ENCODE results near the gene ADGRL3.
"Not testable (repeated sequence)": the region's sequence is repeated elsewhere in the genome, so short reads cannot be mapped to it uniquely, and the experiment has no call there.

ADGRL3 gene

GRCh38 chr4:61205066-61205465, 4.9 kb downstream of the ADGRL3 start:
- DNase-seq (ENCODE audit: low read depth, low spot score) = no peak

- not testable (repeated sequence) for DNase-seq (ENCODE audit: low read depth, low spot score)
Measured at GRCh38 chr4:61207156-61207555, 7.0 kb downstream of the ADGRL3 start.

- DNase-seq (ENCODE audit: low read depth, low spot score) = no peak
Measured at GRCh38 chr4:61210186-61210939, 10.2 kb downstream of the ADGRL3 start.

- no peak for DNase-seq (ENCODE audit: low read depth, low spot score)
Measured at GRCh38 chr4:61211781-61212180, 11.7 kb downstream of the ADGRL3 start.

GRCh38 chr4:61212788-61213187, 12.7 kb downstream of the ADGRL3 start:
- DNase-seq (ENCODE audit: low read depth, low spot score) = no peak

- DNase-seq (ENCODE audit: low read depth, low spot score) = no peak
Measured at GRCh38 chr4:61214680-61215079, 14.6 kb downstream of the ADGRL3 start.

GRCh38 chr4:61217222-61217621, 17.1 kb downstream of the ADGRL3 start:
- no peak for DNase-seq (ENCODE audit: low read depth, low spot score)

- no peak for DNase-seq (ENCODE audit: low read depth, low spot score)
Measured at GRCh38 chr4:61220556-61220955, 20.4 kb downstream of the ADGRL3 start.

- DNase-seq (ENCODE audit: low read depth, low spot score) = no peak
Measured at GRCh38 chr4:61223385-61223784, 23.3 kb downstream of the ADGRL3 start.

- DNase-seq (ENCODE audit: low read depth, low spot score) = no peak
Measured at GRCh38 chr4:61224573-61224972, 24.4 kb downstream of the ADGRL3 start.

- no peak for DNase-seq (ENCODE audit: low read depth, low spot score)
Measured at GRCh38 chr4:61225656-61226055, 25.5 kb downstream of the ADGRL3 start.

GRCh38 chr4:61231421-61231820, 31.3 kb downstream of the ADGRL3 start:
- DNase-seq (ENCODE audit: low read depth, low spot score) = no peak

GRCh38 chr4:61239250-61239649, 39.1 kb downstream of the ADGRL3 start:
- DNase-seq (ENCODE audit: low read depth, low spot score) = no peak

GRCh38 chr4:61243962-61244361, 43.8 kb downstream of the ADGRL3 start:
- DNase-seq (ENCODE audit: low read depth, low spot score) = no peak

- no peak for DNase-seq (ENCODE audit: low read depth, low spot score)
Measured at GRCh38 chr4:61245069-61245714, 45.1 kb downstream of the ADGRL3 start.

- no peak for DNase-seq (ENCODE audit: low read depth, low spot score)
Measured at GRCh38 chr4:61246034-61246433, 45.9 kb downstream of the ADGRL3 start.

GRCh38 chr4:61248705-61249104, 48.6 kb downstream of the ADGRL3 start:
- no peak for DNase-seq (ENCODE audit: low read depth, low spot score)

- no peak for DNase-seq (ENCODE audit: low read depth, low spot score)
Measured at GRCh38 chr4:61251129-61251528, 51.0 kb downstream of the ADGRL3 start.

GRCh38 chr4:61254406-61254805, 54.3 kb downstream of the ADGRL3 start:
- DNase-seq (ENCODE audit: low read depth, low spot score) = no peak

GRCh38 chr4:61273233-61273632, 73.1 kb downstream of the ADGRL3 start:
- DNase-seq (ENCODE audit: low read depth, low spot score) = no peak

- DNase-seq (ENCODE audit: low read depth, low spot score) = no peak
Measured at GRCh38 chr4:61274286-61274685, 74.2 kb downstream of the ADGRL3 start.

GRCh38 chr4:61275241-61275640, 75.1 kb downstream of the ADGRL3 start:
- no peak for DNase-seq (ENCODE audit: low read depth, low spot score)

GRCh38 chr4:61276029-61276428, 75.9 kb downstream of the ADGRL3 start:
- no peak for DNase-seq (ENCODE audit: low read depth, low spot score)

Measured in activated CD4-positive, CD25-positive, alpha-beta regulatory T cell treated with anti-CD3 and anti-CD28 coated beads, Interleukin-2, amount 50 U/mL, for 16 hours (primary cell).